COR-L47 (cell line): ENCODE data around the gene RNF25.

ENCODE experiments used
- DNase-seq: peaks from one replicate; lab custom pipeline; 2025; lab: John Stamatoyannopoulos, UW

RNF25 gene

DNA sequence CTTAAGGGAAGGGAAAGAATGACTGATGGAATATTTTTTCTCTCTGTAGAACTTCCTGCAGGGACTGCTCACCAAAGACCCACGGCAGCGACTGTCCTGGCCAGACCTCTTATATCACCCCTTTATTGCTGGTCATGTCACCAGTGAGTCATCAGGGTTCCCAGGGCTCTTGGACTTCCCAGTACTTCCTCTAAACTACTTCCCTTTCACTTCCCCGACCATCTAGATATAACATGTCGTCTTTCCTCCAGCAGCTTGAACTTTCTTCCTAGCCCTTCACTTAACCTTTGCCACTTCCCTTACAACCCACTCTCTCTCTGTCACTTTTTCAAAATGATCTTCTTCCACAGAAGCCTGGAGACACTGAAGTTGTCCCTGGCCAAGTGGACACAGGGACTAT is 7.3 kb upstream of the RNF25 start:
- no peak for DNase-seq

DNA sequence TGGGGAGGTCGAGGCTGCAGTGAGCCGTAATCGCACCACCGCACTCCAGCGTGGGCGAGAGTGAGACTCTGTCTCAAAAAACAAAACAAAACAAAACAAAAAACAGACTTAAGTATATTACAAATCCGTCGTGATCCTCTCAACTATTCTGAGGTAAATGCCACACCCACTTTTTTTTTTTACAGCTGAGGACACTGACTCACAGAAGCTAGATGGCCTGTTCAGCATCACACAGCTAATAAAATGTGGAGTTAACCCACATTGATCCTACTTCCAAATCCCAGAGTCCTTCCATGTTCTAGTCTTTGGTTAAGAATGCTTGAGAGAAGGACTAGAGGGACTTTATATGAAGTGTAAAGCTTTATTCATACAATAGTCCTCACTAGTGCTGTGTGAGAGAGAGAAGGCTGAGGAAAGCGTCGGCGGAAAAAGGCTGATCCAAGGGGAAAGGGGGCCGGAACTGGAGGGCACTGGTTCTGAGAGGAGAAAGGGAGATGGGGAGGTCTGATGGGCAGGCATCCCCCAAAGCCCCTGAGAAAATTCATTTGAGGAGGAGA is 627 bp downstream of the RNF25 start:
- DNase-seq, result no peak

DNA sequence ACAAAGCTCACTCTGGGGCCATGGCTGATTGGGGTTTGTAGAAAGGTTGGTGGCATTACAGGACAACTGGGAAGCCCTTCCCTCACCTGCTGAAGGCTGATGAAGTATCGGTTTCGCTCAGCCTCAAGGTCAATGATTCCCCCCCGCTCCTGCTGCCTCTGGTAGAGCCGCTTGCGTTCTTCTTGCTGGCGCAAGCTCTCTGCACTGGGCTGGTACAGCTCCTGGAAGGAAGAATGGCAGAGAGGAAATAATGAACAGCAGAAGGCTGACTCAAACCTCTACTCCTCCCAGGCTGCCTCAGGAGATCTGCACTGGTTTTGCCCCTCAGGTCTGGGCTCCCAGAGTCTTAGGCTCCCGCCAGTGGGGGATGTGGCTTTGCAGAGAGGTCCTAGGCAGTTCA is 7.1 kb downstream of the RNF25 start:
- no peak for DNase-seq

DNA sequence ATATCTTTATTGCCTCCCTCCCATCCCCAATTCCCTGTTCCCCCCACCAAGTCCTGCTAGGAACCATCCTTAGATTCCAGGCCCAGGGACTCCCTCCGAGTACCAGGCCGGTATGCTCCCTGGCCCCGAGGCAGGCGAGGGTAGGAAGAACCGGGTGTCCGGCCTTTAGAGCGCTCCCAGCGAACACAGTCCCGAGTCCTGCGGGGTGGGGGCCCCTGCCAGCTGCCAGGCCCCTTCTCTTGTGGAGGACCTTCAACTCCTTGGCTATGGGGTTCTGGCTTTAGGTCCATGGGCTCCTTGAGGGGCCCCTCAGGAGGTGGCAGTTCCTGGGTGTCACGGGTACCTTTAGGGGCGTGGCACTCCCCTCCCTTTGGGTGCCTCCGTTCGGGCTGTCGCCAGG is 7.9 kb downstream of the RNF25 start:
- DNase-seq, result no peak

DNA sequence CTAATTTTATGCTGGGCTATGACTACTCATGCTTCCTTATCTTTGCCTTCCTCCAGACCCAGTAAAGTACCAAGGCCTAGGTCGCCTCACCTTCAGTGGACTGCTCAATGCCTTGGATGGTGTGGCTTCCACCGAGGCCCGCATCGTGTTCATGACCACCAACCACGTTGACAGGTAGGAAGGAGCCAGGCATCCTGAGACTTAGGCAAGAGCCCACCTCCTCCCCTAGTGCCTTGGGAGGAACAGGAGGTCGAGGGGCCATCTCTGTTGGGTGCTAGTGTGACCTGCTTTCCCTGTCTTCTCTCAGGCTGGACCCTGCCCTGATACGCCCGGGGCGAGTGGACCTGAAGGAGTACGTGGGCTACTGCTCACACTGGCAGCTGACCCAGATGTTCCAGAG is 9.0 kb downstream of the RNF25 start:
- no peak for DNase-seq

DNA sequence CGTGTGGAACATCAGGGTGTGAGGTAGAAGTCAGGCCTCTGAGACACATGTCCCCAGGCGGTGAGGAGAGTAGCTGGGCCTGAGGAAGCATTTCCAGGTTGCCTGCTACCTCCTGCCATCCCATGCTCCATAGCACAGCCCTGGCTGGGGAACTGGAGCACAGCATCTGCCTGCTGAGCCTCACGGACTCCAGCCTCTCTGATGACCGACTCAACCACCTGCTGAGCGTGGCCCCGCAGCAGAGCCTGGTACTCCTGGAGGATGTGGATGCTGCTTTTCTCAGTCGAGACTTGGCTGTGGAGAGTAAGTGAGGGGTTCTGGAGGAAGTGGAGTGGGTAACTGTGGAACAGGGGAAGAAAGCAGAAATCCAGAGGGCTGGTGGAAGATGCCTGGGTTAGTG is 9.4 kb downstream of the RNF25 start:
- no peak for DNase-seq

DNA sequence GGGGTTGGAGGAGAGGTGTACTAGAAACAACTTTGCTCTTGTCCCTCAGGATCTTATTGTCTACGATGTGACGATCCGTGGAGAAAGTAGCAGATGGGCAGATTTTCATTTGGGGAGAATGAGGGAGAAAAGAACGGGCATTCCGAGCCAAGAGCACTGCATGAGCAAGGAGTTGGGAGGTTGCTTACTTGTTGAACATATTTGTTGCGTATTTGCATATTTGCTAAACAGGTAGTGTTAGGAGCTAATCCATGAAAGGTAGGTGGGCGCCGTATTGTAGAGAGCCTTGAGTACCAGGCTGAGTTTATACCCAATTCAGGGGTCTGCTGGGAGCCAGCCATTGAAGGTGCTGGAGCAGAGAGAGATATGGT is 11.8 kb downstream of the RNF25 start:
- DNase-seq, result no peak

DNA sequence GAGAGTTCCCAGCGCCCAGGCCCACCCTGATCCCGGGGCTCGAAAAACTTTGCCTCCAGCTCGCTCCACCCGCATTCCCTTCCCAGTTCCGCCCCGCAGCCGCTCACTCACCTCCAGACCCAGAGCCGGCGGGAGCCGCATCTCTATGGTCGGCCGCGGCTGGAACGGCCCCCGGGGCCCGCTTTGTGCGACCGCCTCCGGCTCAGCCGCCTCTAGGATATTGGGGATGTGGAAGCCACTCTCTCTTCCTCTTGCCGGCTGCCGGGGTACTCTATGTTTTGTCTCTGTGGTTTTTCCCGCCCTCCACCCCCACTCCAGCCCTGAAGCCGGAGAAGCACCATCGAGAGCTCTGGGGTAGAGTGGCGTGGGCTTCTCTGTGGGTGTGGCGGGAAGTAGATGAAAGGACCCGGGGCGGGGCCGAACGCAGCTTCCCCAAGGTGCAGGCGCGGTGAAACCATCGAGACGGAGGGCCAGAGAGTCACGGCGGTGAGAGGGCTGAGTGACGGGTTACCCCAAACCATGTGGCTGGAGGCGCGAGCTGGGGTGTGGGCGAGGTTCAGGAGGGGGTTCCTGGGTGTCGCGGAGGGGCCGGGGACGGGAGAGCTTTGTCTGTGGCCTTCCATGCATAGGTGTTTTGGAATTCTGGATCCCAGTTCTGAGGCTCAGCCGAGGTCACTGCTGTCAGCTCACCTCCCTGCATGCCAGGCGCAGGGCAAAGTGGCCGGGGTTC is 12.4 kb downstream of the RNF25 start, which contains the start of the genes BCS1L and ZNF142:
Gene BCS1L (plus strand): TSS at position 426 of the 730 bp plus-strand sequence. CDS start 1,305 bp downstream, outside the sequence.
Gene ZNF142 (minus strand): TSS at position 366 of the 730 bp plus-strand sequence. CDS start 3,194 bp downstream, outside the sequence.
- DNase-seq, result peak; percentile 90

DNA sequence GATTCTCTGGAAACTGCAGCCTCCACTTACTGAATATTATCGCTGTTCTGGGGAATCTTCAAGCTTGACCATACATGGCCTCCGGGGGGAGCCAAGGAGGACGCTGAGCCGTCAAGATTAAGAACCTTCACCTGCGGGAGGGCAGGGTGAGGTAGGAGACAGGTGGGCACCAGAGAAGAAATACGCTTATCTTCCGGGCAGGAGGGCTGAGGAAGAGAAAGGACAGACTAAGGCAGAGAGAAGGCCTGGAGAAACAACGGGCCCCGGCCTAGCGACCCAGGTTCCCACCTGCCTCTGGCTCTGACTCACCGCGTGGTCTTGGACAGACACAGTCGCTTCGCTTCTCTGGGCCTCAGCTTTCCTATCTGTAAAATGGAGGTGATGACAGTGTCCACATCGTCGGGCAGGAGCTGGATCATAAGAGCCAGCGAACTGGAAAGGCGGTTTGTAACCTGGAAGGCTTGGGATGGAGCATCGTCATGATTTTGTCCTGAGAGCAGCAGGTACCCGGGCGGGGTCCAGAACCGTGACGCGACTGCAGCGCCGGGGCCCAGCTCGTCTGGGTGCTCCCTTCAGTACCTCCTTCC is 13.0 kb downstream of the RNF25 start:
- peak; percentile 70 for DNase-seq

DNA sequence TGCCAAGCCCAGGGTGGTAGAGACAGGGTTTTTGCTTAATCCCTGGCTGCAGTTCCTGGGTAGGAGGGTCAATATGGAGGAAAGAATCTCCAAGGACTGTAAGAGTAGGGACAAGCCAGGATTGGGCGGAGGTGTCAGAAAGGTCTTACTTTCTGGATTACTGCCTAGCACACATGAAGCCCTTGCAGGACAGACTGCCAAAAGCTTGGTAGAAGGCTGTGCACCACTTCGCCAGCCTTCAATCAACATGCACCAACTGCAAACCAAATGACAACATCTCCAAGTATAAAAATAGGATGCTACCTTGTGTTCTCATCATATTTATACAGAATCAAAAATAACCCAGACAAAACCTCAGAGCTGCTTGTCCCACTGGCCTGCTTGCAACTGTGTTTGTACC is 16.1 kb downstream of the RNF25 start:
- DNase-seq, result no peak

DNA sequence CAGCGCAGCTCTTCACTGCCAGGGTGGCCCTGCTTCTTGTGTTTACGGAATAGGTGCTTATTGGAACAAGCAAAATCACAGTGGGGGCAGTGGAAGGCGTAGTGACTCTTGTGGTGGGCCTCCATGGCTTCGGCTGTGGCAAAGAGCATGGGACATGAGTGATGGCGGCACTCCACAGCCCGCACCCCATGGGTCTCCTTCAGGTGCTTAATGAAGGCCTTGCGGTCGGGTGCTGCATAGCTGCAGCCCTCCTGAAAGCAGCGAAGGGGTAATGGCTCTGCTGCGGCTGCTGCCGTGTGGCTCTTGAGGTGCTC is 23.1 kb downstream of the RNF25 start:
- DNase-seq, result no peak

DNA sequence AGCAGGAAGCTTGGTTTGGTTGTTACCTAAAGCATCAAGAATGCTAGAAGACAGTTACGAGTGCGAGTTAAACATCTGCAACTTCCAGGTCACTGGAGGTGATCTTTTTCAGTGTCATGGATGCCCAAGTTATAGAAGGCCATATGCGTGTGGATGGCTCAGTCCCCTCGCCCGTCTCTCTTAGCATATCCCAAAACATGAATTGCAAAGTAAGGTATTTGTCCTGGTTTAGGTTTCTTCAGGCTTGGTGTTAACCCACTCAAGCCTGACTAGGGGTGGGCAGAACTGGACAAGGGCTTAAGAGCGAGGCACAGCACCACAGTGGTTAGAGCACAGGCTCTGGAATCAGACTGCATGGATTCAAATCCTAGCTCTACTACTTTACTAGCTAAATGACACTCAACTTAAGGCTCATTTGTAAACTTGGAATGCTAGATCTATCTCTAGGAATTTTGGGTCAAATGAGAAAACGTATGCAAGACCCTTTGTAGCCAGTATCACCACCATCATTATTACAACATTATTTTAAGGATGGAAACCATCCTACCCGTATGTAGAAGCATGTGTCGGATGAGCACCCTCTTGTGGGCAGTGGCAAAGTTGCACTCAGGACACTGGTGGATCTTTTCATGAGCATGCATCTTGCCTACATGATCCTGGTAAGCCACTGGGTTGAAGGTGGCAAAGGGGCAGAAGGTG is 23.6 kb downstream of the RNF25 start:
- peak; percentile 33 for DNase-seq

DNA sequence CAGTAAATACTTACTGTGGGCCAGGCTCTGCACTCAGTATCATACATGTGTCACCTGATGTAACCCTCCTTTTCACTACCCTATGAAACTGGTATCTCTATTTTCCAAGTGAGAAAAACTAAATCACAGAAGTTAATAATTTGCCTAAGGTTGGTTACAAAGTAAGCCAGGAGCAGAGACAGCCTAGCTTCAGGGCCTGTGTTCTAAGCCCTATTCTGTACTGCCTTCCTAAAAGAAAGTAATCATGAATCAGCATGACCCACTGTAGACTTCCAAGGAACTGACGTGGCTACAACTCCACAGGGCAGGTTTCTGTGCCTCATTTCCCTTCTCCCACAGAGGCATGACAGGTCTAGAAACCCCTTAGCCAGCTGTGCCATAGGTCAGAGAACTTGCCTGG is 26.7 kb downstream of the RNF25 start:
- DNase-seq, result no peak

DNA sequence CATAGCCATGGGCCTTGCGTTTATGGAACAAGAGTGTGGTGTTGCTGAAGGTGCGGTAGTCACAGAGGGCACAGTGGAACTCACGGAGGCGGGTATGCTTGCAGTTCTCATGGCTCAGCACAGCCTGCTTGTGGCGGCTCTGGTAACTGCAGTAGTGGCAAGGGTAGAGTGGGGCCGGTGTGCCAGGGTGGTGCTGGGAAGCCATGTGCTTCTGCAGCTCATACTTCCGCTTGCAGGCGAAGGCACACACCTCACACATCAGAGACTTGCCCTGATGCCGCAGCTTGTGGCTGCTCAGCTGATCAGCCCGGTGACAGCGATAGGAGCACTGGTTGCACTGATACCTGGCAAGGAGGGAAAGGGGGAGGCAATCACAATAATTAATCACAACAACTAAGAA is 27.1 kb downstream of the RNF25 start:
- DNase-seq, result no peak

DNA sequence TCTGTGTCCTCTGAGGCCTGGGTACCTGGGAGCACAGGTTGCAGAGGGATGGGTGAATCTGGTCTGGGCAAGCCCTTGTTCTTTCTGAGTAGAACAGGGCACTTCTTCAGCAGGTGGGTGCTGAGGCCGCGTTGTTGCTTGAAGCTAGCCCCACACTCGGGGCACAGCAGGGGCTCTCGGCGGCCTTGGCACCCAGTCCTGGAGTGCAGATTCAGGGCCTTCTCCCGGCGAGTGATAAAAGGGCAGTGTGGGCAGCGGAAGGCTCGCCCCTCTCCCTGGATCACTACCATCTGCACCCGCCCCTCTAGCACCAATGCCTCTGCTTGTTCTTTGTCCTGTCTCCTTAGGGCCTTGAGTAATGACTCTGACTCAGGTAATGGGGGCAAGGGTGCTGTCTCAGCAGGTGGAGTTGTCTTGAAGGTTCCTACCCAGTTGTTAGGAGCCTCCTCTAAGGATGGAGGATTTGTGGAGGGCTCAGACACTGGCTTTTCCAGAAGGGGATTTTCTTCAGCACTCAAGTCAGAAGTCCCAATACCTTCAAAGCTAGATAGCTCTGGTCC is 28.0 kb downstream of the RNF25 start:
- DNase-seq, result no peak

DNA sequence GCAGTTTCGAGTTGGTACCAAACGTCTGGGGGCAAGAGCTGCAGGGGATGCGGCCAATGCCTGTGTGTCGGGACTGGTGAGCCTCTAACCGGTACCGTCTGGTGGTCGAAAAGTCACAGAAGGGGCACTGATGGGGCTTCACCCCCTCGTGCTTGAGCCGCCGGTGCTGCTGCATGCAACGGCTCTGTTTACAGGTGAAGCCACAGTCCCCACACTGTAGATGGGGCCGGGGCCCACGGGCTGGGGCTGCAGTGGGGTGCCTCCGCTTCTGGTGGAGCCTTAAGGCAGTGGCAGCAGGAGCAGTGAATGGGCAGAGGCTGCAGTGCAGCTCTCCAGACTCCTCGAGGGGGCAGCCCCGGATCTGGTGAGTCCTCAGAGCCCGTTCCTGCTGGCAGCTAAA is 29.0 kb downstream of the RNF25 start:
- no peak for DNase-seq

DNA sequence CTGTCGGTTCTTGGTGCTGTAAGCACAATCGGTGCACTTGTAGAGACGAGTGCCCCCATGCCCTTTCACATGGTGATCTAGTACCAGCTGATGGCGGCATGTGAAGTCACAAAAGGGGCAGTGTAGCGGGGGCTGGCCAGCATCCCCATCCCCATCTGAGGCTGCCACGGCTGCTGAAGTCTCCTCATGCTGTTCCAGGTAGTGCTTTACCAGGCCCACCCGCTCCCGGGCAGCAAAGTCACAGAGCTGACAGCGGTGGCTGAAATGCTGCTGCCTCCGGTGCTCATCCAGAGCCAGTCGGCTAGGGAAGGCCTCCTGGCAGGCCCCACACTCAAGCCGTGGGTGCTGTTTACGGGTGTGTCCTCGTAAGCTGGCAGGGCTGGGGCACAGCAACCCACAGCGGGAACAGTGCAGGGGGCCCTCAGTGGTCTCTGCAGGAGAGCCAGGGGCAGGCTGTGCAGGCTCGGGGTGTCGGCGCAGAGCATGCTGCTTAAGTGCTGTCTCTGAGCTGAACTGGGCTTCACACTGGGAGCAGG is 29.6 kb downstream of the RNF25 start:
- DNase-seq, result no peak

DNA sequence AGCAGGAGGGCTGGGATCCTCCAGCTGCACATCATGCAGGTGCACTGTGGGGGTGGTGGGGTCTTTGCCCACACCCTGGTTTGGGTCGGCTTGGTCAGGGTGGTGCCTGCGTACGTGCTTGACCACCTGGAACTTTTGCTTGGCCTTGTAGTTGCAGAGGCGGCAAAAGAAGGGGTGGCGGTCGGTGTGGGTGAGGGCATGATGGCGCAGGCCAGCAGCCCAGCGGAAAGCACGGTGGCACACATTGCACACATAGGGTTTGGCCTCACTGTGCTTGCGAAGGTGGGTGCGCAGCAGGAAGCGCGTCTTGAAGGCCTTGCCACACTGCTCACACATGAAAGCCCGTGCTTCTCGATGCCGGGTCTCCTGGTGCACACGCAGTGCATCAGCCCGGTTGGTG is 33.4 kb downstream of the RNF25 start:
- DNase-seq, result no peak

DNA sequence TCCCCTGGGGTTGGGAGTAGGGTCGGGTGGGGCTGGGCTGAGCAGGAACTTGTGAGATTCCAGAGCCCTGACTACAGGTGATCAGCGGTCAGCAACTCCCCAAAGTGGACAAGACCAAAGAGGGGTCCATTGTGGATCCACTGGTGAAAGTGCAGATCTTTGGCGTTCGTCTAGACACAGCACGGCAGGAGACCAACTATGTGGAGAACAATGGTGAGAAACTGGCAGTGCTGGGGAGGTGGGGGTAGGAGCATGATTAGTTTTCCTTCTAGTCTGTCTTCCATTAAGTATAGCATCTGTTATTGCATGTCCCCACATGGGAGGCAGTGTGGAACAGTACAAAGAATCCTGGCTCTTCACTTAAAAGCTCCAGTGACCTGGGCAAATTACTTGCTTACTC is 36.1 kb downstream of the RNF25 start:
- no peak for DNase-seq

DNA sequence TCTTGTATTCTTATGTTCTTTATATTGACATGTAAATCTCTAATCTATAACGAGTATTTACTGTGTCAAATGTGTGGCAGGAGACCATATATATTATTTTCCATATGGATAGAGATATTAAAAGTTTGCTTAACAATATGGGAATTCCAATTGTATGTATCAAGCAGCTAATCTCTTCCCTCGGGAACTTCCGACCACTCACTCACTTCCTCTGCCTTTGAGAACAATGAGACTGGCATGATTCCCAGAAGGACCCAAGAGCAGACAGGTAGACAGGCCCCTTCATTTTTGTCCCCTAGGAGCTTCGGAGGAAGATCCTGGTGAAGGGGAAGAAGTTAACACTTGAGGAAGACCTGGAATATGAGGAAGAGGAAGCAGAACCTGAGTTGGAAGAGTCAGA is 40.0 kb downstream of the RNF25 start:
- no peak for DNase-seq

DNA sequence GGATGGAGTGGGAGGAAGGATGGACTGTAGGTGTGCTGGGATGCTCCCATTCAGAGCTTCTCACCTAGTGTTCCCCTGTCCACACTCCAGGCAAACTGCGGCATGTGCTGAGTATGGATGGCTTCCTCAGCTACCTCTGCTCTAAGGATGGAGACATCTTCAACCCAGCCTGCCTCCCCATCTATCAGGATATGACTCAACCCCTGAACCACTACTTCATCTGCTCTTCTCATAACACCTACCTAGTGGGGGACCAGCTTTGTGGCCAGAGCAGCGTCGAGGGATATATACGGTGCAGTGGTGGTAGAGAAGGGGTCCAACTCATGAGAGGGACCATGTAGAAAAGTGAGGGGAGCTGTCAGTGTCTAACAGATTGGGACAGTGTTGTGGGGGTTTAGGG is 43.9 kb downstream of the RNF25 start:
- DNase-seq, result no peak

DNA sequence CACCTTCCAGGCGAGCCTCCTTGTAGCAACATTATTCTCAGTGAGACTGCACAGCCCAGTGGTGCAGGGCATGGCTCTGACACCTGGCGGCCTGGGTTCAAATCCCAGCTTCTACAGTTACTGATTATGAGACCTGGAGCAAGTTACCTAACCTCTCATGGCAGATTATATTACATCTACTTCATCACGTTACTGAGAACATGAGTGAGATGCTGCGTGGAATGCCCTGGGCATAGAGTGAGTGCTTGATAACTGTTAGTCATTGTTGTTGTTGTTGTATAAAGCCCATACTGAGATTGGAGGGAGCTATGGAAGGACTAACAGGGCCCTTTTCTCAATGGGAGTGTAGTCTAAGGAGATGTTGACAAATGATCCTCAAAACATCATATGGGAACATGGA is 45.4 kb downstream of the RNF25 start:
- no peak for DNase-seq

DNA sequence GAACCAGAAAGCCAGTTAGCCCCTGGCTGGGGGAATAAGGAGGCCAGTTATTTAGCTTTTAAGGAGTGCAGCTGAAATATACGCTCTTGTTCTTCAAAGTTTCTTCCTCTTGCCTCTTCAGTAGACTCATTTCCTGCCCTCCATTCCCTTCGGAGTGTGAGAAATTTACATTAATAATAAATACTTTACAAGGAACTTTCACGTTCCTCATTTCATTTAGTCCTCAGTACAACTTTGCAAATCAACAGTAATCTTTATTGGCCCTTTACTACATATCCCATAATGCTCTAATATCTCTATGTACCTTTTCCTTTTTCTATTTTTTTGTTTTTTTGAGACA is 48.5 kb downstream of the RNF25 start:
- DNase-seq, result no peak
